ENCODE measurements around the gene MAGEA2B.
"Not testable (repeated sequence)": the region's sequence is repeated elsewhere in the genome, so short reads cannot be mapped to it uniquely, and the experiment has no call there.

MAGEA2B gene, protein sequence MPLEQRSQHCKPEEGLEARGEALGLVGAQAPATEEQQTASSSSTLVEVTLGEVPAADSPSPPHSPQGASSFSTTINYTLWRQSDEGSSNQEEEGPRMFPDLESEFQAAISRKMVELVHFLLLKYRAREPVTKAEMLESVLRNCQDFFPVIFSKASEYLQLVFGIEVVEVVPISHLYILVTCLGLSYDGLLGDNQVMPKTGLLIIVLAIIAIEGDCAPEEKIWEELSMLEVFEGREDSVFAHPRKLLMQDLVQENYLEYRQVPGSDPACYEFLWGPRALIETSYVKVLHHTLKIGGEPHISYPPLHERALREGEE

GRCh38 chrX:152713815-152714787, at the start of gene MAGEA2B:
Gene MAGEA2B, plus strand, starts transcription at chrX:152714628. Its CDS starts 2,479 bp downstream, at chrX:152717107.
- not testable (repeated sequence) for DNase-seq

GRCh38 chrX:152674135-152674534, 40.3 kb upstream of the MAGEA2B start:
- DNase-seq = no peak

DNA sequence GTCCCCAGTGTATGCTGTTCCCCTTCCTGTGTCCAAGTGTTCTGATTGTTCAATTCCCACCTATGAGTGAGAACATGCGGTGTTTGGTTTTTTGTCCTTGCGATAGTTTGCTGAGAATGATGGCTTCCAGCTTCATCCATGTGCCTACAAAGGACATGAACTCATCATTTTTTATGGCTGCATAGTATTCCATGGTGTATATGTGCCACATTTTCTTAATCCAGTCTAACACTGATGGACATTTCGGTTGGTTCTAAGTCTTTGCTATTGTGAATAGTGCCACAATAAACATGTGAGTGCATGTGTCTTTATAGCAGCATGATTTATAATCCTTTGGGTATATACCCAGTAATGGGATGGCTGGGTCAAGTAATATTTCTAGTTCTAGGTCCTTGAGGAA, 39.8 kb upstream of the MAGEA2B start:
- DNase-seq = not testable (repeated sequence)

DNA sequence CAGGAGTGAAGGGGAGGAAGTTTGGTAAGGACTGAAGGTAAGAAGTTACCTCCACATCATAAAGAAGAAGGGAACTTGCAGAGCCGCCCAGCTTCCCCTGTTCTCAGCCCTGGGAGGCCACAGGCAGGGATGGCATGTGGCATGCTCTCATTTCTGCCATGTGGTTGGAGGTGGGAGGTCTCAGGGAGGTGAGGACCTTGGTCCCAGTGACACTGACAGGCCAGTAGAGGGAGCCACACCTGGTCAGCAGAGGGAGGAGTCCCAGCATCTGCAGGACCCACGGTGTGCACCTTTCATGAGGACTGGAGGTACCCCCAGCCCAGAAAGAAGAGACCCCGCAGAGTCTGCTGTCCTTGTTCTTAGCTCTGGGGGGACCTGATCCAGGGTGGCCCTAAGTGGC, 33.4 kb upstream of the MAGEA2B start:
- not testable (repeated sequence) for DNase-seq

DNA sequence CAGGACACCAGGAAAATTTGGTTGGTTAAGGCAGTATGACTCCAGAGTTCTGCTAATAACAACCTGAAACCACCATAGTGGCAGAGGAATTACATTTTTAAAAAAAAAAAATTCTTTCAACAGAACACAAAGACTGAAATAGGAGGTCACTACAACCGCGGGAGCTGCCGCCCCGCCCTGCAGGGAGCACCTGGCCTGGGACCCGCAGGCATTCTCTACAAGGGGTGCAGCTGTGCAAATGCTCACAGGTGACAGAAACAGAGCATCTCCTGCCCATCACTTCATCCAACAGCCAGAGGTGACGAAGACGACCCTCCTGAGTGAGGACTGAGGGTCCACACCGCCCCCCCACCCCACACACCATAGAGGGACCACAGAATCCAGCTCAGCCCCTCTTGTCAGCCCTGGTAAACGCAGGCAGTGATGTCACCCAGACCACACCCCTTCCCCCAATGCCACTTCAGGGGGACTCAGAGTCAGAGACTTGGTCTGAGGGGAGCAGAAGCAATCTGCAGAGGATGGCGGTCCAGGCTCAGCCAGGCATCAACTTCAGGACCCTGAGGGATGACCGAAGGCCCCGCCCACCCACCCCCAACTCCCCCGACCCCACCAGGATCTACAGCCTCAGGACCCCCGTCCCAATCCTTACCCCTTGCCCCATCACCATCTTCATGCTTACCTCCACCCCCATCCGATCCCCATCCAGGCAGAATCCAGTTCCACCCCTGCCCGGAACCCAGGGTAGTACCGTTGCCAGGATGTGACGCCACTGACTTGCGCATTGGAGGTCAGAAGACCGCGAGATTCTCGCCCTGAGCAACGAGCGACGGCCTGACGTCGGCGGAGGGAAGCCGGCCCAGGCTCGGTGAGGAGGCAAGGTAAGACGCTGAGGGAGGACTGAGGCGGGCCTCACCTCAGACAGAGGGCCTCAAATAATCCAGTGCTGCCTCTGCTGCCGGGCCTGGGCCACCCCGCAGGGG, 16.2 kb upstream of the MAGEA2B start, which contains the start of gene MAGEA3:
Gene MAGEA3, plus strand, starts transcription at position 843 of the 980 bp plus-strand sequence. CDS start 2,039 bp downstream, outside the sequence.
- not testable (repeated sequence) for DNase-seq

DNA sequence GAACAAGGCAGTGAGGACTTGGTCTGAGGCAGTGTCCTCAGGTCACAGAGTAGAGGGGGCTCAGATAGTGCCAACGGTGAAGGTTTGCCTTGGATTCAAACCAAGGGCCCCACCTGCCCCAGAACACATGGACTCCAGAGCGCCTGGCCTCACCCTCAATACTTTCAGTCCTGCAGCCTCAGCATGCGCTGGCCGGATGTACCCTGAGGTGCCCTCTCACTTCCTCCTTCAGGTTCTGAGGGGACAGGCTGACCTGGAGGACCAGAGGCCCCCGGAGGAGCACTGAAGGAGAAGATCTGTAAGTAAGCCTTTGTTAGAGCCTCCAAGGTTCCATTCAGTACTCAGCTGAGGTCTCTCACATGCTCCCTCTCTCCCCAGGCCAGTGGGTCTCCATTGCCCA, 14.0 kb upstream of the MAGEA2B start:
- not testable (repeated sequence) for DNase-seq

DNA sequence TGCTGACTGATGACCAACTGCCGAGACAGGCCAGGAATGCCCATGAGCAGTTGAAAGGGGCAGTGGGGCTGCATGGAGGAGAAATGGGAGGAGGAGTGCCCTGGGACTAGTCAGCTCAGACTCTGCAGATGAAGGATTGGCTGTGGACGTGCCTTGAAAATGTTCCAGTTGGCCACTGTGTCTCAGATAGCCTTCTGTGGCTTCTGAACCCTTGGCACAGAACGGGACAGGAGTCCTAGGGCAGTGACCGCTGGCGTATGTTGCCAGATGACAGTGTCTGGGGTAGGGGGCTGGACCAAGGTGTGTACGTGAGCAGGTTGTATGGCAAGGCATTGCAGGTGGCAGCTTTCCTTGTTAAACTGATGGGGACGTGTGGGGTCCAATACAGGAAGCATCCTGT, 7.9 kb upstream of the MAGEA2B start:
- DNase-seq = not testable (repeated sequence)

- not testable (repeated sequence) for DNase-seq
Observed at GRCh38 chrX:152709173-152709572, 5.3 kb upstream of the MAGEA2B start, which contains the start of gene CSAG2. Gene CSAG2, minus strand, starts transcription at chrX:152709273. Its CDS starts 161 bp downstream, at chrX:152709112.

- not testable (repeated sequence) for DNase-seq
Observed at GRCh38 chrX:152713195-152713594, 1.2 kb upstream of the MAGEA2B start.

DNA sequence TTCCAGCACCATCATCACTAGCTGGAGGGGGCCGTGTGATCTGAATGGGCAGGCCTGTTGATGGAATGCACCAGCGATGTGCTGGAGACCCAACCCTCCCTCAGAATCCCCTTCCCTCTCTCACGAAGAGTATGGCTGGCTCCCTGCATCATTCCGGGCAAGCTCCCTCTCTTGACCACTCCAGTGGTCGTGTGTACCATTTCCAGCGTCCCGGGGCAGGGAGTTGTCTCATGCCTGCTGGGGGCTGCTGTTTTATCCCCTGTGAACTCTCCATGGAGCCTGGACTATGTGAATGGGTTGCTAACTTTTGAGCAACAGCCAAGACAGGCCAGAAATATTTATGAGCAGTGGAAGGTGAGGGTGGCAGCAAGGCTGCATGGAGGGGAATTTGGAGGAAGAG, 11.0 kb downstream of the MAGEA2B start:
- no peak for DNase-seq

GRCh38 chrX:152733261-152733975, 19.0 kb downstream of the MAGEA2B start, which contains the start of the genes CSAG1 and MAGEA12:
Gene CSAG1, minus strand, starts transcription at chrX:152733721. Its CDS starts 1,261 bp downstream, at chrX:152732460.
Gene MAGEA12, plus strand, starts transcription at chrX:152733757. Its CDS starts 2,405 bp downstream, at chrX:152736162.
- no peak for DNase-seq

GRCh38 chrX:152734143-152734858, 19.9 kb downstream of the MAGEA2B start:
- not testable (repeated sequence) for DNase-seq

- no peak for DNase-seq
Observed at GRCh38 chrX:152735101-152735500, 20.7 kb downstream of the MAGEA2B start.

- no peak for DNase-seq
Observed at GRCh38 chrX:152735860-152736511, 21.6 kb downstream of the MAGEA2B start.

- DNase-seq = not testable (repeated sequence)
Observed at GRCh38 chrX:152736528-152736927, 22.1 kb downstream of the MAGEA2B start.

- DNase-seq = no peak
Observed at GRCh38 chrX:152738560-152738959, 24.1 kb downstream of the MAGEA2B start.

DNA sequence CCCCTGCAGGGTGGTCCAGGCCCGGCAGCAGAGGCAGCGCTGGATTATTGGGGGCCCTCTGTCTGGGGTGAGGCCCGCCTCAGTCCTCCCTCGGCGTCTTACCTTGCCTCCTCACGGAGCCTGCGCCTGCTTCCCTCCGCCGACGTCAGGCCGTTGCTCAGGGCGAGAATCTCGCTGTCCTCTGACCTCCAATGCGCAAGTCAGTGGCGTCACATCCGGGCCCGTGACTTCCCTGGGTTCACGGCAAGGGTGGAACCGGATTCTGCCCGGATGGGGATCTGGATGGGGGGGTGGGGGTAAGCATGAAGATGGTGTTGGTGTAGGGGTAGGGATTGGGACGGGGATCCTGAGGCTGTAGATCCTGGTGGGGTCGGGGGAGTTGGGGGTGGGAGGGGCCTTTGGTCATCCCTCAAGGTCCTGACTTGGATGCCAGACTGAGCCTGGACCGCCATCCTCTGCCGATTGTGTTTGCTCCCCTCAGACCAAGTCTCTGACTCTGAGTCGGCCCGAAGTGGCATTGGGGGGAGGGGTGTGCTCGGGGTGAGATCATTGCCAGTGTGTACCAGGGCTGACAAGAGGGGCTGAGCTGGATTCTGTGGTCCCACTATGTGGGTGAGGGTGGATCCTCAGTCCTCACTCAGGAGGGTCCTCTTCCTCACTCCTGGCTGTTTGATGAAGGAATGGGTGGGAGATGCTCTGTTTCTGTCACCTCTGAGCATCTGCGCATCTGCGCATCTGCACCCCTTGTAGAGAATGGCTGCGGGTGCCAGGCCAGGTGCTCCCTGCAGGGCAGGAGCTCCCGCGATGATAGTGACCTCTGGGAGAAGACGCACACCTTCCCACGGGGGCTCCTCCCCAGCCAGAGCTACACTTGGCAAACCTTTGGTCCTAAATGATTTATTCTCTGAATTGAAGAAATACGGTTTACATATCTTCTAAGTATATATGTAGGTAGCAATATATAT, 39.5 kb downstream of the MAGEA2B start, which contains the start of gene MAGEA2:
Gene MAGEA2, minus strand, starts transcription at position 157 of the 965 bp plus-strand sequence. CDS start 2,479 bp downstream, outside the sequence.
- not testable (repeated sequence) for DNase-seq

DNA sequence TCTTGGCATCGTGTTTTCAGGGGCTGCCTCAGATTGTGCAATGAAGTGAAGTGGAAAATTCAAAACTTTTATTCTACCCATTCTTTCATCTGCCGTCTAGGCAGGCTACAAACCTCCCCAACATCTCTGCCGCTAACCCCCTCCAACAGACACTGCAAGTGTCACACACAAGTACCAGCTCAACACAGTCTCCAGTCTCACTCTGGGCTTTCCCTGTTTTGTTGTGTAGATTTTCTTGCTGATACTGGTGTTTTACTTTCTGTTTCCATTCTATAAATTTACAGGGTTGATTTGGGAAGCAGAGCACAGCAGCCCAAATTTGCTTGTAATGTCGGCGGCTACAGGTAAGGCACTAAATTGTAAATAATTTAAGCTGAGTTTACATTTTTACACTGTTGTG, 40.4 kb downstream of the MAGEA2B start:
- not testable (repeated sequence) for DNase-seq

Measured in stimulated activated CD4-positive, alpha-beta T cell treated with anti-CD3 and anti-CD28 coated beads, Interleukin-2, amount 100 ng/mL, for 24 hours (primary cell).